ENCODE measurements around the gene MTURN. TPM values are rescaled to one million over a fixed set of nuclear protein-coding genes. Genes with fewer than 3 reads are reported as not detected.
"Not testable (repeated sequence)": the region's sequence is repeated elsewhere in the genome, so short reads cannot be mapped to it uniquely, and the experiment has no call there.

Gene MTURN
- total RNA-seq, 1 experiment from 2014 or later: 11.8 TPM

- no peak for DNase-seq (ENCODE audit: low read depth)
Observed at GRCh38 chr7:30178748-30179436, 44.1 kb downstream of the MTURN start.

DNA sequence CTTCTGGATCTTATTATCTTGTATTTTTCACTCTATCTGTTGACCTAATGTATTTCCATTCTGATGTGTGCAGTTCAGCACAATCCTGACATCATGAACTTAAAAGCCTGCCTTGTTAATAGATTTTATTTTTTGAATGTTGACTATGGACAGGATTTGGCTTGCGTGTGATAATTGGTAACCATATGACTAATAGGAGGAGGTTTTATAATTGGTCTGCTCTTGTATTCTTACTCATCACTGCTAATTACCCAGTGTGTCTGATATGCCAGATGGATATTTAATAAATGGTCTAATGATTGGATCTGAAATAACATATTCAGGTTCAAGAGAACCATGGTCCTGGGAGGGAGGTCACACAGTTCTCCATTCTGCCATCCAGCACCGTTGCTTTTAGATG lies 45.9 kb downstream of the MTURN start:
- no peak for DNase-seq (ENCODE audit: low read depth)

DNA sequence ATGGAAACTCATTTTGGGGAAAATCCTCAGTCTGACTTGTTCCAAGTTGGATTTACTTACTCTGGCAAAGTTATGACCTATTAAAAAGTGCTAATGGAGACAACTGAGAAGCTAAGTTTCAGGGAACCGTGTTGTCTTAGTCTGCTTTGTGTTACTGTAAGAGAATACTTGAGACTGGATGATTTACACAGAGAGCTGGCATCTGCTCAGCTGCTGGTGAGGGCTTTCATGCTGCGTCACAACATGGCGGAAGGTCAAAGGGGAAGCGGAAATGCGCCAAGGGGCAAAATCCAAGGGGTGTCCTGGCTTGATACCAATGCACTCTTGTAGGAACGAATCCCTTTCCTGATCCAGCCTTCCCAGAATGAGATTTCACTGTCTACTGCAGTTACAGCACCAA lies 46.4 kb downstream of the MTURN start:
- DNase-seq (ENCODE audit: low read depth): no peak

- no peak for DNase-seq (ENCODE audit: low read depth)
Observed at GRCh38 chr7:30181736-30182522, 47.1 kb downstream of the MTURN start.

DNA sequence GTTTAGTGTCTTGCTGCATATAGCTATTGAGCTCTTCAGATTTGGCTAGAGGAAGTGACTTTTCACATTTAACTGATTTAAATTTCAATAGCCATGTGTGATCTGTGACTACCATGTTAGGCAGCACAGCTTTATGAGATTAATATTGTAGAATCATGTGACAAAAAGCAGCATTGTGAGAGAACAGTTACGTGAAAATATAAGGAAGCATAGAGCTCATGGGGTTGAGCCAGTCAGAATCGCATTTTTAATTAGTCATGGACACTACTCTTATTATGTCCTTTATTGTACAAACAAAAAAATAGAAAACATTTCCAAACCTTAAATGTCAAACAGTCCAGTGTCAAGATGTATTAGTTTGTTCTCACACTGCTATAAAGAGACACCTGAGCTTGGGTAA lies 48.0 kb downstream of the MTURN start:
- DNase-seq (ENCODE audit: low read depth): no peak

GRCh38 chr7:30183749-30184369 lies 49.1 kb downstream of the MTURN start:
- DNase-seq (ENCODE audit: low read depth): no peak

- DNase-seq (ENCODE audit: low read depth): no peak
Observed at GRCh38 chr7:30184791-30185487, 50.2 kb downstream of the MTURN start.

DNA sequence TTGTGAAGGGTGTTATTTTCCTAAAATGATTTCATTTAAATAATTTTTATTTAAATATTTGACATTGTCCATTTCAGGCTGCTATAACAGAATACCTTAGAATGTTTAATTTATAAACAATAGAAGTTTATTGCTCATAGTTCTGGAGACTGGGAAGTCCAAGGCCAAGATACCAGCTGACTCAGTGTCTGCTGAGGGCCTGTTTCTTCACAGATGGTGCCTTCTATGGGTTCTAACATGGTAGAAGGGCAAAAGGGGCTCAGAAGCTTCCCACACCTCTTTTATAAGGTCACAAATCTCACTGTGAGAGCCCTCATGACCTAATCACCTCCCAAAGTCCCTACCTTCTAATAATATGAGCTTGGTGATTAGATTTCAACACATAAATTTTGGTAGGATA lies 50.7 kb downstream of the MTURN start:
- no peak for DNase-seq (ENCODE audit: low read depth)

DNA sequence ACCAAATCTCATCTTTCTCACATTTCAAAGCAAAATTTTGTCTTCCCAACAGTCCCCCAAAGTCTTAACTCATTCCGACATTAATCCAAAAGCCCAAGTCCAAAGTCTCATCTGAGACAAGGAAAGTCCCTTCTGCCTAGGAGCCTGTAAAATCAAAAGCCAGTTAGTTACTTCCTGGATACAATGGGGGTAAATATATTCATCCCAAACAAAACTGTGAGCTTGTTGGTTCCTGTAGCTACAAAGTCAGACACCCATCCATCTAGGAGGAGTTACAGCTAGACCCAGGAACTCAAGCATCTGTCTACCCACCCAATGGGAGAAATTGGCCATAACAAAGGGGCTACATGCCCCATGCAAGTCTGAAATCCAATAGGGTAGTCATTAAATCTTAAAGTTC lies 51.9 kb downstream of the MTURN start:
- no peak for DNase-seq (ENCODE audit: low read depth)

GRCh38 chr7:30187513-30187912 lies 52.7 kb downstream of the MTURN start:
- no peak for DNase-seq (ENCODE audit: low read depth)

- not testable (repeated sequence) for DNase-seq (ENCODE audit: low read depth)
Observed at GRCh38 chr7:30188381-30188780, 53.6 kb downstream of the MTURN start.

- no peak for DNase-seq (ENCODE audit: low read depth)
Observed at GRCh38 chr7:30188811-30189210, 54.0 kb downstream of the MTURN start.

DNA sequence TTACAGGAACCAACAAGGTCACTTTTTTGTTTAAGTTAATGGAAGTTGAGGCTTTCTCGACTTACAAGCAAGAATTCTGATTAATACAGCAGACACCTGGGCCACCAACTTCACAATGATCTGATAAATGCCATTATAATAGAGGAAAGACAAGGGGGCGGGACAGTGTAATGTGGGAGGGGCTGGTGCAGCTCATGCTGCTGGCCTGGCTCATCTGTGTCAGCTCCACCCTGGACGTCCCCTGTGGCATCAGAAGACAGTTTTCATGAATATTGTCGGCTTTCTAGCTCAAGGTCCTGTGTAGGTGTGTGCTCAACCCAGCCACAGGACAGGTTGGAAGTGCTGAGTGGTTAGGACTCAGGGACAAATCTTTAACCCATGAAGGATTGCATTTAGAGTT lies 57.0 kb downstream of the MTURN start:
- no peak for DNase-seq (ENCODE audit: low read depth)

DNA sequence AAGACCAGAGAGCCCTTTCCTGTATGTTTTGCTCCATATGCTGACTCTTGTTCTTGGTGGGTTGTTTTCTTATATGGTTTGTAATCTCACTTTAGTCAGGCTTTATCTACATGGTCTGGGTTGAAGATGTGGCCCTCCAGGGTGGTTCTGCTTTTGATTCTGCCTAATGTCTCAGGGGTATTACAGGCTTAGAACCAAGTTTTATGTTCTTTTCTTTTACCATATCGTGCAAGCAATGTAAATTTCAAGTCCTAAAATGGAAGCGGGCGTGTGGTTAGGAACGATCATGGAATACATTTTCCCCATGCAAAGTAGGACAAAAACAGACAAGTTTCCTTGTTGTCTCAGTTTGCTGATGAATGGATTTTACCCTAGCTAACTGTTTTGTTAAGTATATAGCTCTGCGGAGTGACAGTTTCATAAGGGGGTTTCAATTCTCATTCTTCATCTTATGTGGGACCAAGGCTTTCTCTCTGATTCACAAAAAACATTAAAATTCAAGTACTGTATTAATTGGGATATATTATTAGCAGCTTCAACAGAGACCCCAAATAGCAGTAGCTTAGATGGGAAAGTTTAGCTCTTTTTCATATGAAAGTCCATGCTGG lies 58.7 kb downstream of the MTURN start:
- DNase-seq (ENCODE audit: low read depth): no peak

- DNase-seq (ENCODE audit: low read depth): no peak
Observed at GRCh38 chr7:30196408-30196807, 61.6 kb downstream of the MTURN start.

DNA sequence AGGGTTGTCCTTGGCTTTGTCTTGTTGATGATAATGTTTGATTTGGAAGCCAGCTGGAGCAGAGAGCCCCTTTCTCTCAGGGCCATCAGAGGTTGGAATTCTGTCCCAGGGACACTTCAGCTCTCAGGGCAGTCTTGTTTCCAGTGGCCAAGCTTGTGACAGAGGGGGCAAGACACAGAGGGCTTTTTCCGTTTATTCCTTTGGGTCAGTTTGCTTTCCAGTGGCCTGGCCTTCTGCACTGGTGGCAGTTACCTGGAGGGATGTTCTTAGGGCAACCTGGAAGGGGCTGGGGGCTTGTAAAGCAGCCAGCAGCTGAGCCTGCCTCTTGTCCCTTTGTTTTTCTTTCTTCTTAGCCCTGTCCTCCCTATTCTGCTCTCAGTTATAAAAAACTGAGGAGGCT lies 62.7 kb downstream of the MTURN start:
- DNase-seq (ENCODE audit: low read depth): no peak

- no peak for DNase-seq (ENCODE audit: low read depth)
Observed at GRCh38 chr7:30199271-30199670, 64.5 kb downstream of the MTURN start.

GRCh38 chr7:30200591-30200990 lies 65.8 kb downstream of the MTURN start:
- DNase-seq (ENCODE audit: low read depth): no peak

GRCh38 chr7:30201161-30201666 lies 66.4 kb downstream of the MTURN start:
- DNase-seq (ENCODE audit: low read depth): no peak

DNA sequence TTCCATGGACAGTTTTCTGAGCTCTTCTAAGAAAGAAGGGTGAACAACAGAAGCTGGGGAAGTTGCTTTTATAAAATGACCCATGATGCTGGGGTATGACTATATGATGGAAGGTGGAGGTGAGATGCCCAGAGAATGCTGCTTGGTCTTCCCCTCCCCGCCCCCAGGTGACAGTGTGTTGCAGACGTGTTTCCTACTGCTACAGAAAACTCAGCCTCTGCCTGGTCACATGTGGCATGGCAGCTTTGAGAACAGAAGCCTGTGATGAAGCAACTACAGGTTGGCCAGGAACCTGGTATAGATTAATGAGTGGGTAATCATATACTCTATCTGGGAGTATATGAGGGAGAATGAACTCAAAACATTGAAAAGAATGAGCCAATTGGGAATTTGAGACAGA lies 67.1 kb downstream of the MTURN start:
- no peak for DNase-seq (ENCODE audit: low read depth)

DNA sequence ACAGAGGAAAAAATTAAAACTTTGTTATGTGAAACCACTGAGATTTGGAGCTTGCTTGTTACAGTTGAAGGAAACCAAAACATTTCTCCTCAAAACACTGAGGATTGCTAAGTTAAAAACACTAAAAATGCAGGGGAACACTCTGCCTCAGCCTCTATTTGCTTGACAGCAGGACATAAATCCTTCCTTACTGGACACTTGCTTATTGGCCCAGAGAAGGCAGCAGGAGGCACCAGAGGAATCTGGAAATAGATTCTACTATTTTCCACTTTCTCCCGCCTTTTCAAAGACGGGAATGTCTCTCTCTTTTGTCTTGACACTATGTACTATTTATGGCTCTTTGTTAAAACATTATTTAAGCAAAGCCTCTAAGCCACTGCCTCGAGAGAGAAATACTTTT lies 67.9 kb downstream of the MTURN start:
- no peak for DNase-seq (ENCODE audit: low read depth)

DNA sequence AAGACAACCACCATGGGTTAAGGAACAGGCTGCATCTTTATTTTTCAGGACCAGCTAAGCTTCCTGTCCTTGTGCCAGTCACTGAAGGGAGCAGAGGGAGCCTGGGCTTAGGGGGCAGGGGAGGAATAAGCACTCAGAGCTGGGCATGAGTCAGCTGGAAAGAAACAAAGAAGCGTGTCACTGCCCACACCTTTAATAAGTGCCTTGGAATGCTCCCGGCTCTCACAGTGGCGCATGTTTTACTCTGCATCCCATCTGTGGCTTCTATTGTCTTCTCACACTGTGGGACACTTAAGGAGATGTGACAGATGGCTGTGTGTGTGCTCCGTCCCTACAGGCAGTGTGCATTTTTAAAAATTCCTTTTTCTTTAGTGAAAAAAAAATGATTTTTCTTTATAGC lies 71.7 kb downstream of the MTURN start:
- DNase-seq (ENCODE audit: low read depth): peak; percentile 90

Measured in Daoy (cell line).